GM12865 (cell line): ENCODE results near the gene HIPK2.
"Not testable (repeated sequence)": the region's sequence is repeated elsewhere in the genome, so short reads cannot be mapped to it uniquely, and the experiment has no call there.

Experiments
- DNase-seq: peaks from one replicate; pipeline ENCODE4 v3.0.0; 2010; ENCODE audit warnings: low read depth
- H3K4me3 ChIP-seq: 2 replicates; pipeline ENCODE4 v1.5.1; 2011; ENCODE audit warnings: mild to moderate bottlenecking, low read depth, low read length, control low read depth
- CTCF ChIP-seq: IDR thresholded peaks from 2 replicates; pipeline ENCODE4 v1.5.1; 2011; ENCODE audit warnings: low read length, control low read depth, low read depth, inconsistent platforms; ENCODE audit not compliant: insufficient read depth; ENCODE audit errors: missing control alignments

Gene HIPK2

GRCh38 chr7:139671967-139672366 lies 105.8 kb downstream of the HIPK2 start:
- peak overlapping the region; percentile 23 for H3K4me3 ChIP-seq
- TF ChIP-seq CTCF = no peak
- DNase-seq = no peak

- H3K4me3 ChIP-seq, DNase-seq: not testable (repeated sequence)
Measured at GRCh38 chr7:139670662-139671061, 107.1 kb downstream of the HIPK2 start.

- no peak for TF ChIP-seq CTCF
- peak; percentile 47 for DNase-seq
- no peak overlapping the region for H3K4me3 ChIP-seq
Measured at GRCh38 chr7:139669106-139670061, 108.4 kb downstream of the HIPK2 start.

GRCh38 chr7:139667377-139667776 lies 110.4 kb downstream of the HIPK2 start:
- no peak overlapping the region for H3K4me3 ChIP-seq
- TF ChIP-seq CTCF = no peak
- no peak for DNase-seq

- H3K4me3 ChIP-seq = no peak overlapping the region
- DNase-seq = no peak
- TF ChIP-seq CTCF = no peak
Measured at GRCh38 chr7:139666501-139666900, 111.3 kb downstream of the HIPK2 start.

- no peak for DNase-seq
- TF ChIP-seq CTCF = no peak
Measured at GRCh38 chr7:139664434-139664833, 113.4 kb downstream of the HIPK2 start.

GRCh38 chr7:139663608-139664177 lies 114.1 kb downstream of the HIPK2 start:
- no peak for TF ChIP-seq CTCF
- no peak for DNase-seq
- no peak overlapping the region for H3K4me3 ChIP-seq

More at GRCh38 chr7:139664434-139664833, 113.4 kb downstream of the HIPK2 start:
- no peak overlapping the region for H3K4me3 ChIP-seq
